ENCODE results near the gene MYO1C. TPM values are rescaled to one million over a fixed set of nuclear protein-coding genes. Genes with fewer than 3 reads are reported as not detected.
"Not testable (repeated sequence)": the region's sequence is repeated elsewhere in the genome, so short reads cannot be mapped to it uniquely, and the experiment has no call there.

The MYO1C gene
- total and polyA plus RNA-seq, 2 donors: 76.8 to 125 TPM

- Histone ChIP-seq H3K27ac (ENCODE audit: low read depth) (peak within 1 kb of the TSS; percentile 93), H3K4me1 (ENCODE audit: insufficient read depth) (peaks cover 2% of the 10 kb centered on the region), H3K36me3 (ENCODE audit: insufficient read depth) (no peaks in the 10 kb centered on the region), H3K4me3 (ENCODE audit: low read depth, low read length) (peak within 1 kb of the TSS; percentile 96)
- DNase-seq (ENCODE audit: extremely low spot score): peak; percentile 83
- under 1% methylated on average over 93 of the region's 93 CpGs for WGBS
These were observed 36.5 kb downstream of the MYO1C start, which contains the start of gene CRK for GRCh38 chr17:1455797-1456599. CRK (minus strand) TSS chr17:1456232; CDS start chr17:1456117, 115 bp downstream.

- no peaks in the 10 kb centered on the region for H3K36me3 ChIP-seq (ENCODE audit: insufficient read depth)
- peaks cover 2% of the 10 kb centered on the region for H3K4me1 ChIP-seq (ENCODE audit: insufficient read depth)
- peak overlapping the region; percentile 96 for H3K4me3 ChIP-seq (ENCODE audit: low read depth, low read length)
- DNase-seq (ENCODE audit: extremely low spot score): peak; percentile 18
- WGBS: under 1% methylated on average over 31 of the region's 31 CpGs
- H3K27ac ChIP-seq (ENCODE audit: low read depth): peak overlapping the region; percentile 93
These were observed 37.1 kb downstream of the MYO1C start for GRCh38 chr17:1455291-1455796.

GRCh38 chr17:1454541-1454940, 37.9 kb downstream of the MYO1C start:
- no peak overlapping the region for H3K27ac ChIP-seq (ENCODE audit: low read depth)
- no peaks in the 10 kb centered on the region for H3K36me3 ChIP-seq (ENCODE audit: insufficient read depth)
- DNase-seq (ENCODE audit: extremely low spot score): no peak
- no peak overlapping the region for H3K4me3 ChIP-seq (ENCODE audit: low read depth, low read length)
- WGBS: 58% methylated on average over 9 of the region's 9 CpGs
- peaks cover 2% of the 10 kb centered on the region for H3K4me1 ChIP-seq (ENCODE audit: insufficient read depth)

- not testable (repeated sequence) for H3K4me3 ChIP-seq (ENCODE audit: low read depth, low read length); DNase-seq (ENCODE audit: extremely low spot score); H3K27ac ChIP-seq (ENCODE audit: low read depth); H3K36me3 ChIP-seq (ENCODE audit: insufficient read depth); H3K4me1 ChIP-seq (ENCODE audit: insufficient read depth)
- 95% methylated on average over 11 of the region's 11 CpGs for WGBS
These were observed 38.8 kb downstream of the MYO1C start for GRCh38 chr17:1453694-1454093.

- H3K4me1 ChIP-seq (ENCODE audit: insufficient read depth): peaks cover 2% of the 10 kb centered on the region
- no peaks in the 10 kb centered on the region for H3K36me3 ChIP-seq (ENCODE audit: insufficient read depth)
- H3K27ac ChIP-seq (ENCODE audit: low read depth): no peak overlapping the region
- 77% methylated on average over 5 of the region's 5 CpGs for WGBS
- no peak overlapping the region for H3K4me3 ChIP-seq (ENCODE audit: low read depth, low read length)
- DNase-seq (ENCODE audit: extremely low spot score): no peak
These were observed 39.6 kb downstream of the MYO1C start for GRCh38 chr17:1452836-1453235.

GRCh38 chr17:1450261-1450660, 42.2 kb downstream of the MYO1C start:
- not testable (repeated sequence) for DNase-seq (ENCODE audit: extremely low spot score); H3K4me3 ChIP-seq (ENCODE audit: low read depth, low read length); H3K27ac ChIP-seq (ENCODE audit: low read depth); H3K36me3 ChIP-seq (ENCODE audit: insufficient read depth); H3K4me1 ChIP-seq (ENCODE audit: insufficient read depth)
- 95% methylated on average over 21 of the region's 21 CpGs for WGBS

GRCh38 chr17:1449412-1449967, 43.0 kb downstream of the MYO1C start:
- DNase-seq (ENCODE audit: extremely low spot score): no peak
- 89% methylated on average over 5 of the region's 5 CpGs for WGBS
- Histone ChIP-seq H3K36me3 (ENCODE audit: insufficient read depth) (no peaks in the 10 kb centered on the region), H3K4me1 (ENCODE audit: insufficient read depth) (peaks cover under 1% of the 10 kb centered on the region), H3K27ac (ENCODE audit: low read depth) (no peak overlapping the region), H3K4me3 (ENCODE audit: low read depth, low read length) (no peak overlapping the region)

GRCh38 chr17:1447052-1447451, 45.4 kb downstream of the MYO1C start:
- no peak for DNase-seq (ENCODE audit: extremely low spot score)
- no peak overlapping the region for H3K27ac ChIP-seq (ENCODE audit: low read depth)
- no peaks in the 10 kb centered on the region for H3K36me3 ChIP-seq (ENCODE audit: insufficient read depth)
- H3K4me3 ChIP-seq (ENCODE audit: low read depth, low read length): no peak overlapping the region
- no peaks in the 10 kb centered on the region for H3K4me1 ChIP-seq (ENCODE audit: insufficient read depth)
- WGBS: 75% methylated on average over 7 of the region's 7 CpGs

GRCh38 chr17:1446201-1446600, 46.3 kb downstream of the MYO1C start:
- Histone ChIP-seq H3K36me3 (ENCODE audit: insufficient read depth) (no peaks in the 10 kb centered on the region), H3K4me1 (ENCODE audit: insufficient read depth) (no peaks in the 10 kb centered on the region), H3K27ac (ENCODE audit: low read depth) (no peak overlapping the region), H3K4me3 (ENCODE audit: low read depth, low read length) (no peak overlapping the region)
- no peak for DNase-seq (ENCODE audit: extremely low spot score)
- WGBS: 94% methylated on average over 12 of the region's 12 CpGs

GRCh38 chr17:1445695-1446094, 46.8 kb downstream of the MYO1C start:
- DNase-seq (ENCODE audit: extremely low spot score); H3K4me1 ChIP-seq (ENCODE audit: insufficient read depth); H3K4me3 ChIP-seq (ENCODE audit: low read depth, low read length); H3K36me3 ChIP-seq (ENCODE audit: insufficient read depth); H3K27ac ChIP-seq (ENCODE audit: low read depth): not testable (repeated sequence)
- WGBS: 90% methylated on average over 4 of the region's 4 CpGs

- H3K36me3 ChIP-seq (ENCODE audit: insufficient read depth); H3K27ac ChIP-seq (ENCODE audit: low read depth); H3K4me1 ChIP-seq (ENCODE audit: insufficient read depth); DNase-seq (ENCODE audit: extremely low spot score); H3K4me3 ChIP-seq (ENCODE audit: low read depth, low read length): not testable (repeated sequence)
- 99% methylated on average over 6 of the region's 6 CpGs for WGBS
These were observed 49.8 kb downstream of the MYO1C start for GRCh38 chr17:1442721-1443120.

GRCh38 chr17:1442187-1442586, 50.3 kb downstream of the MYO1C start:
- no peak overlapping the region for H3K4me3 ChIP-seq (ENCODE audit: low read depth, low read length)
- H3K36me3 ChIP-seq (ENCODE audit: insufficient read depth): no peaks in the 10 kb centered on the region
- no peaks in the 10 kb centered on the region for H3K4me1 ChIP-seq (ENCODE audit: insufficient read depth)
- over 99% methylated on average over 4 of the region's 4 CpGs for WGBS
- H3K27ac ChIP-seq (ENCODE audit: low read depth): no peak overlapping the region
- no peak for DNase-seq (ENCODE audit: extremely low spot score)

GRCh38 chr17:1440921-1441320, 51.6 kb downstream of the MYO1C start:
- no peak for DNase-seq (ENCODE audit: extremely low spot score)
- no peaks in the 10 kb centered on the region for H3K4me1 ChIP-seq (ENCODE audit: insufficient read depth)
- H3K36me3 ChIP-seq (ENCODE audit: insufficient read depth): no peaks in the 10 kb centered on the region
- no peak overlapping the region for H3K27ac ChIP-seq (ENCODE audit: low read depth)
- WGBS: 97% methylated on average over 8 of the region's 8 CpGs
- H3K4me3 ChIP-seq (ENCODE audit: low read depth, low read length): no peak overlapping the region

GRCh38 chr17:1438593-1439083, 53.8 kb downstream of the MYO1C start:
- no peaks in the 10 kb centered on the region for H3K36me3 ChIP-seq (ENCODE audit: insufficient read depth)
- WGBS: 65% methylated on average over 11 of the region's 11 CpGs
- H3K4me1 ChIP-seq (ENCODE audit: insufficient read depth): no peaks in the 10 kb centered on the region
- H3K4me3 ChIP-seq (ENCODE audit: low read depth, low read length): no peak overlapping the region
- DNase-seq (ENCODE audit: extremely low spot score): no peak
- H3K27ac ChIP-seq (ENCODE audit: low read depth): no peak overlapping the region

Measured in urinary bladder (tissue), 4 donors.